ENCODE results near the gene PTMA.
A peak's percentile ranks its signal among the peaks of the same experiment; 100 is the strongest.
"Not testable (repeated sequence)": the region's sequence is repeated elsewhere in the genome, so short reads cannot be mapped to it uniquely, and the experiment has no call there.

The PTMA gene

DNA sequence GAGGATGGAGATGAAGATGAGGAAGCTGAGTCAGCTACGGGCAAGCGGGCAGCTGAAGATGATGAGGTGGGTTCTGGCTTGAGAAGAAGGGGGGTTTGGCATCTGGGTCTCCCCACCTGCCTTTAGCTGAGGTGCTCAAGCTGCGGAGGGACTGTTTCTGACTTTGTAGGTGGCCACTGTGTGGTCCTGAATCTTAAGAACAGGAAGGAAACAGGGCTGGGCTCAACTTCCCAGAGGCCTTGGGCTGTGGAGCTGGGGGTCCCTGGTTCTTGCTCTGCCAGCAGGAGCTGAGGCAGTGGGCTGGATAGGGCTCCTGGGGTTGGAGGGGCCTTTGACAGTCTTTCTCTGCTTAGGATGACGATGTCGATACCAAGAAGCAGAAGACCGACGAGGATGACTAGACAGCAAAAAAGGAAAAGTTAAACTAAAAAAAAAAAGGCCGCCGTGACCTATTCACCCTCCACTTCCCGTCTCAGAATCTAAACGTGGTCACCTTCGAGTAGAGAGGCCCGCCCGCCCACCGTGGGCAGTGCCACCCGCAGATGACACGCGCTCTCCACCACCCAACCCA, 4.2 kb downstream of the PTMA start:
- not testable (repeated sequence) for H3K27me3 Mint-ChIP-seq; ATAC-seq (replicated peaks); H3K9me3 Mint-ChIP-seq
- H3K36me3 Mint-ChIP-seq (ENCODE audit: insufficient read depth), result peaks cover 83% of the 10 kb centered on the region
- peaks cover 39 to 40% of the 10 kb centered on the region in 2 donors for H3K4me1 Mint-ChIP-seq (ENCODE audit: low read depth in 2 of 2)
- peak overlapping the region; percentile 96 to 98 for H3K4me3 Mint-ChIP-seq
- H3K27ac Mint-ChIP-seq, result peak overlapping the region; percentile 99 to 100
- DNase-seq, result peak; percentile 37 to 45 (median 43)

DNA sequence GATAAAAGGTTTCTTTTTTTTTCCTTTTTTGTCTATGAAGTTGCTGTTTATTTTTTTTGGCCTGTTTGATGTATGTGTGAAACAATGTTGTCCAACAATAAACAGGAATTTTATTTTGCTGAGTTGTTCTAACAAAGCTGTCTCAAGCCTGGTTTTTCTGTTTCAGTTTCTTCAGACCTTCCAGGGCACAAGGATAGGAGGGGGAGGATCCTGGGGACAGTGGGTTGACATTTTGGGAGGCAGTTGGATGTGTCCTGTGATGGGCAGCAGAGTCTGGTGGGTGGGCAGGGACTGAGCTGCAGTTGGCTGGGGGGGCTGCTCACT, 5.0 kb downstream of the PTMA start:
- H3K36me3 Mint-ChIP-seq (ENCODE audit: insufficient read depth), result peaks cover 75% of the 10 kb centered on the region
- H3K9me3 Mint-ChIP-seq; ATAC-seq (replicated peaks); H3K27me3 Mint-ChIP-seq; DNase-seq: not testable (repeated sequence)
- H3K4me1 Mint-ChIP-seq (ENCODE audit: low read depth in 2 of 2), result peaks cover 39 to 40% of the 10 kb centered on the region in 2 donors
- peak overlapping the region; percentile 95 to 100 for H3K27ac Mint-ChIP-seq
- H3K4me3 Mint-ChIP-seq, result peak overlapping the region; percentile 51 to 74

DNA sequence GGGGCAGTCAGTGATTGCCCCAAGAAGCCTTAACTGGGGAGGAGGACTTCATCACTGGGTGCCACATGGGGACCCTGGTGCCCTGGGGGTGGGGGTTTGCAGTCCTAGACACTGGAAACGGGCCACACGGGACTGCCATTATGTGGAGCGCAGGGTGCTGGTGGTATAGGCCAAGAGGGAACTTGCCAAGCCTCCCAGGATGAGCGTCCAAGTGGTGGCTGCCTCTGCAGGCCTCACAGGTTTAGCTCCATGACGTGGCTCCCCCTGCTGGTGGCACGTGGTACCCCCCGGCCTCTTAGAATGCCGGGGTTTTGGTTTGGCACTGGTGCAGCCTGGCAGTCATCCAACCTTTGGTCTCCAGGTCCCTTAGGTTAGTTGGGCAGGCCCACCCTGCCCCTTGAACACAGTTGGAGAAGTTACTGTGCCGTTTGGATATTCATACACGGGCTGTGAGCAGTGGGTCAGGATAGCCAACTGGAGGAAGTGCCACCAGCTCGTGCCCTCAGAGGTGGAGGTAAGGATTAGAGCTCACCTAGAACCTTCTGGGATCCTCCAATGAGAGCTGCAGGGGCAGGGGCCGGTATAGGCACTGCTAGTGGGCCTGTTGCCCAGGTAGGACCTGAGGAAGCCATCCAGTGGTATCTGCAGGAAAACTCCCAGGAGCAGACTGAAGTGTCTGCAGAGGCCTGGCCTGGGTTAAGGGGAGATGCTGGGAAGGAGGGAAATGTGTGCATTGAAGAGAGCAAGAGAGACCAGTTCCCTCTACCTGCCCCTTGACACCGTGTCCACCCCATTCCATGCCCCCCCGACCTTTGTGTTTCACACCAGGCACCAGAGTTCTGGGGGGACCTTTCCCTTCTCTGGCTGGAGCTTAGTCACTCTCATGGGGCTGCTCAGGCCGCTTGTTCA, 5.7 kb downstream of the PTMA start:
- peaks cover 69% of the 10 kb centered on the region for H3K36me3 Mint-ChIP-seq (ENCODE audit: insufficient read depth)
- H3K27me3 Mint-ChIP-seq, result no peaks in the 10 kb centered on the region
- H3K9me3 Mint-ChIP-seq, result no peaks in the 10 kb centered on the region
- peak overlapping the region; percentile 51 to 74 for H3K4me3 Mint-ChIP-seq
- H3K27ac Mint-ChIP-seq, result peak overlapping the region; percentile 95 to 100
- ATAC-seq (replicated peaks) (peak; percentile 38), DNase-seq (peak; percentile 92 to 94 (median 93))
- H3K4me1 Mint-ChIP-seq (ENCODE audit: low read depth in 2 of 2), result peaks cover 39% of the 10 kb centered on the region in 2 donors

DNA sequence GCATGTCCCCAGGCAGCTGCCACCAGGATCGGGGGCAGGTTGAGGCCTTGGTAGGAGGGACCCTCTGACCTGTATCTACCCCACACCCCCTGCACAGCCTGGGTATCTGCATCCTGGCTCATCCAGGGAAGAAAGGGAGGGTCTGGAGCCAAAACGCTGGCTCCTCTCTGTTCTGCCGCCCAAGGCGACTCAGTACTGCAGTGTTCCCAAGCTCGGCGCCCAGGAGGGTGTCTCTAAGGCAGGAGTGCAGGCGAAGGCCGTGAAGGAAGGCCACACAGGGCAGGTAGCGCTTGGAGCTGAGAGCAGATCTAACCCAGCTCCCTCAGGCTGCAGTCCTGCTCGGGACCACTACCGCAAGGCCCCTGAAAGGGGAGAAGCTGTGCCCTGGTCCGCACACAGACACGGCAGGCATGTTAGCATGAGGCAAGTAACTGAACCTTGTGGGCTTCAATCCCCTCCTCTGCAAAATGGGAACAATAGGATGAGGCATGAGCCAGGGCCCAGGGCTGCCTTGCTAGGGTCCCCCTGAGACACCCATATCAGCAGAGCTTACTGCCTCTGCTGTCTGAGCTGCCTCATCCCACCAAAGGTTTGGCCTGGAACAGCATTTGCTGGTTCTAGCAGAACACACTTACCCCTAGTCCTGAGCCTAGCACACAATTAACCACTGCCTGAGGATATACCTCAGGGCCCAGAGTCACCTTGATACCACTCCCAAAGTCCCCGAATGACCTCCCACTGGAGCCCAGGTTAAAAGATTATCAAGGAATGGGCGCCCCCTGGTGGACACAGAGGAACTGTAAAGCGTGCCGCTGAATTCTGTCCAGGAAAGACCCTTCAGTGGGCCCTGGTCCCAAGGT, 6.5 kb downstream of the PTMA start:
- peak; percentile 77 to 81 (median 80) for DNase-seq
- Mint-ChIP-seq H3K4me1 (ENCODE audit: low read depth in 2 of 2) (peaks cover 36 to 39% of the 10 kb centered on the region in 2 donors), H3K4me3 (peak overlapping the region in 1 of 2 donors; percentile 74), H3K27me3 (no peaks in the 10 kb centered on the region), H3K36me3 (ENCODE audit: insufficient read depth) (peaks cover 60% of the 10 kb centered on the region), H3K27ac (peak overlapping the region in 1 of 2 donors; percentile 100), H3K9me3 (no peaks in the 10 kb centered on the region)
- peak; percentile 10 for ATAC-seq (replicated peaks)

DNA sequence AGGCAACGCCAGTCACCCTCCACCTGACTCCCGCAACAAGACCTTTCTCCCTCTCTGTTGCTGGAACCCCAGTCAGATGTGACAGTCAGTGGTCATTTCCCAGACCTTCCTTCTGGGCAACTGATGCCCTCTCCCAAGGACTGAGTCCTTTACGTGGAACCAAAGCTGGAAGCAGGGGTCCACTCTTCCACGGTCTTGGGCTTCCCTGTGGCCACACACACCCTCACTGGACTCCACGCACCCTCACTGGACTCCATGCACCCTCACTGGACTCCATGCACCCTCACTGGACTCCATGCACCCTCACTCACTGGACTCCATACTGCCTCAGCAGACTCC, 7.1 kb downstream of the PTMA start:
- Mint-ChIP-seq H3K27ac (peak overlapping the region; percentile 26 to 100), H3K9me3 (no peaks in the 10 kb centered on the region), H3K27me3 (no peaks in the 10 kb centered on the region), H3K36me3 (ENCODE audit: insufficient read depth) (peaks cover 54% of the 10 kb centered on the region), H3K4me1 (ENCODE audit: low read depth in 2 of 2) (peaks cover 36 to 39% of the 10 kb centered on the region in 2 donors), H3K4me3 (peak overlapping the region in 1 of 2 donors; percentile 33)
- ATAC-seq (replicated peaks) (no peak), DNase-seq (no peak)

DNA sequence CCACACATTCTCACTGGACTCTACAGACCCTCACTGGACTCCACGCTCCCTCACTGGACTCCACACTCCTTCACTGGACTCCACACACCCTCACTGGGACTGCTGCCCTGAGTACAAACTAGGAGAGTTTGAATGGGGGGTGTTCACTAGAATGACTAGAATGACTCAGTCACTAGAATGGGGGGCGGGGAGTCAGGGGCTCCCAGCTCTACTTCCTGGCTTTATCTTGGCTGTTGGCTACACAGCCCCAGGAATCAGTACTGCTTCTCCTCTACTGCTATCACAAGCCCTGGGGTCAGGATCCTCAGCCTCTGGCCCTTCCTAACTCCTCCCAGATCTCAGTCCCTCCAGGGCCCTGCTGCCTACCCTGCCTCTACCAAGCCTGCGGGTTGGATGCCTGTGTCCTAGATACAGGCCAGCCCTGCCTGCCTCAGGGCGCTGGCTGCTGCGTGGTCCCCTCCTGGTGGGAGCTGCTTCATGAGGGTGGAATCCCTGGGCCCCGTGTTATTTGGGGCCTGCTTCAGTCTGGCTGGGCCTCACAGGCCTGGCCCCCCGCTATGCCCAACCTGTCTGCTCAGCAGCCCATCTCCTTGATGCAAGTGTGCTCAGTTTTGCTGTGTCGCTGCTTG, 7.8 kb downstream of the PTMA start:
- Mint-ChIP-seq H3K4me1 (ENCODE audit: low read depth in 2 of 2) (peaks cover 34 to 35% of the 10 kb centered on the region in 2 donors), H3K9me3 (no peaks in the 10 kb centered on the region), H3K36me3 (ENCODE audit: insufficient read depth) (peaks cover 53% of the 10 kb centered on the region), H3K27ac (peak overlapping the region; percentile 26 to 100), H3K27me3 (no peaks in the 10 kb centered on the region), H3K4me3 (no peak overlapping the region)
- no peak for DNase-seq
- ATAC-seq (replicated peaks), result no peak

DNA sequence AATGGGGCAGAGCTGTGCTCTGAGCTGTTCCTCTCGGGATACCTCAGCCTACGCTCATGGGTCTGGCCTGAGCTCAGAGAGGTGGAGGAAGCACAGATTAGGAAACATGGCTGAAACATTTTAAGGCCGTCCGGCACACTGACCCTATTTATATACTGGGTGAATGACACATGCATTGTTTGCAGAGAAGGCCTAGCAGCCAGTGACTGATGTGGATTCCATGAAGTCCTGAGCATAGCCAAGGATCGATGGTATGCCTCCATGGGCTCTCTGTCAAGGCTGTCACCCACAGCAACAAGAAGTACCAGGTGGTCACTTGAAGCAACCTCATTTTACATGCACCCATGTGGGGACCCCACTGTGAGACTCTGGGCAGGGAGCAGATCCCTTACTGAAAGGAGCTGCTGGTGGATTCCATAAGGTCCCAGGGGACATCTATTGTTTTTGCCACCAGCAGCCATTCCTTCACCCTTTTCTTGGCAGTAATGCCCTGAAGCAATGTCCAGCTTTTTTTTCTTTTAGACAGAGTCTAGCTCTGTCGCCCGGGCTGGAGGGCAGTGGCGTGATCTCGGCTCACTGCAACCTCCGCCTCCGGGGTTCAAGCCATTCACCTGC, 8.4 kb downstream of the PTMA start:
- no peaks in the 10 kb centered on the region for H3K9me3 Mint-ChIP-seq
- H3K4me3 Mint-ChIP-seq, result no peak overlapping the region
- no peak for DNase-seq
- peak overlapping the region in 1 of 2 donors; percentile 100 for H3K27ac Mint-ChIP-seq
- no peaks in the 10 kb centered on the region for H3K27me3 Mint-ChIP-seq
- no peak for ATAC-seq (replicated peaks)
- peaks cover 46% of the 10 kb centered on the region for H3K36me3 Mint-ChIP-seq (ENCODE audit: insufficient read depth)
- H3K4me1 Mint-ChIP-seq (ENCODE audit: low read depth in 2 of 2), result peaks cover 27 to 29% of the 10 kb centered on the region in 2 donors

DNA sequence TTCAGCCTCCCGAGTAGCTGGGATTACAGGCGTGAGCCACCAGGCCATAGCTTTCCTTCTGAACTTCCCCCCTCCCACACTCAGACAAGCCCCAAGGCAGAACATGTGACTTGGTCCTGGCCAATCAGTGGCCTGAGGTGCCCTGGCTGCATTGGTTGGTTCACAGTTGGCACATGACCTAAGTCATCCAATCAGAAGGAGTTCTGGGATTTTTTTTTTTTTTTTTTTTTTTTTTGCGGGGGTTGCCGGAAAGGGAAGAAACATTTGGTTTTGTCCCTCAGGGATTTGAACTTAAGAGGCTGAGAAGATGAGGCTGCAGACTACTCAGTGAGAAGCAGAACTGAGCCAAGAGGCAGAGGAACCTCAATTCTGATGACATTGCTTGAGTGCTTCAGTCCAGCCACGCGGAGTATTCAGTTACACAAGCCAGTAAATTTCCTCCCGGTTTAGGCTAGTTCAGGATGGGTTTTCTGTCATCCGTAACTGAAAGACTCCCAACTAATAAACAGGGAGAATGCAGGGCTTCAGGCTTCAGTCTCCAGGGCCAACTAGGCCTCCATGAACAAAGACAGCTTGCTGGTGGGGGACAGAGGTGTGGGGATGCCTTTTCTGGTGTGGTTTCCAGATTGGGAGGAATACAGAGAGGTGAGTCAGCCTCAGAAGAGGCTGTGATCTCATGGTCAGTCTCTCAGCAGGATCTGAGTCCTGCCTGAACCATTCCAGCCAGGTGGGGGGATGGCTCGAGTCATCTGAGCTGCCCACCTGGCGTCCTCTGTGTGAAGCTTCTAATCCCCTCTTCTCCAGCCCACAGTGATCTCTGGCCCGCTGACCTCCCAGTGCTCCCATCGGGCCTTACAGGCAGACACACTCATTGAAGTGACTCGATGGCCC, 9.2 kb downstream of the PTMA start:
- Mint-ChIP-seq H3K27me3 (no peaks in the 10 kb centered on the region), H3K36me3 (ENCODE audit: insufficient read depth) (peaks cover 39% of the 10 kb centered on the region), H3K4me1 (ENCODE audit: low read depth in 2 of 2) (peaks cover 20 to 21% of the 10 kb centered on the region in 2 donors), H3K4me3 (no peak overlapping the region), H3K9me3 (no peaks in the 10 kb centered on the region), H3K27ac (no peak overlapping the region)
- ATAC-seq (replicated peaks) (no peak), DNase-seq (no peak)

DNA sequence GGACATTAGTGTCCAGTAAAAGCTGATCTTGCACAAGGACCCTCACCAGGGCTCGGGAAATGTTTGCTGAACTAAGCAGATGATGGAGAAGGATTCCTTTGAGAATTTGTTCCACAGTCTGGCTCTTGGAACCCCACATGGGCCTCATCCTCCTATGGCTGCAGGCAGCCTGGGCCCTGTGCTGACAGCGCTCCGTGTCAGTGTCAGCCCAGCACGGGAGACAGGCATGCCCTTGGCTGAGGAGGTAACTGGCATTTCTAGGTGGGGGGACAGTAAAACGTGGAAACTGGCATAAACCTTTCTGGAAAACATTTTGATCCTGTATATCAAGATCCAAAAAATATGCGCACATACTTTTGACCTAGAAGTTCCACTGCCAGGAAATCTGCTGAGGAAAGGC, 10.5 kb downstream of the PTMA start:
- Mint-ChIP-seq H3K27ac (no peak overlapping the region), H3K27me3 (no peaks in the 10 kb centered on the region), H3K4me3 (no peak overlapping the region), H3K9me3 (no peaks in the 10 kb centered on the region), H3K4me1 (ENCODE audit: low read depth in 2 of 2) (peaks cover 12 to 13% of the 10 kb centered on the region in 2 donors), H3K36me3 (ENCODE audit: insufficient read depth) (peaks cover 27% of the 10 kb centered on the region)
- ATAC-seq (replicated peaks), result no peak
- no peak for DNase-seq

DNA sequence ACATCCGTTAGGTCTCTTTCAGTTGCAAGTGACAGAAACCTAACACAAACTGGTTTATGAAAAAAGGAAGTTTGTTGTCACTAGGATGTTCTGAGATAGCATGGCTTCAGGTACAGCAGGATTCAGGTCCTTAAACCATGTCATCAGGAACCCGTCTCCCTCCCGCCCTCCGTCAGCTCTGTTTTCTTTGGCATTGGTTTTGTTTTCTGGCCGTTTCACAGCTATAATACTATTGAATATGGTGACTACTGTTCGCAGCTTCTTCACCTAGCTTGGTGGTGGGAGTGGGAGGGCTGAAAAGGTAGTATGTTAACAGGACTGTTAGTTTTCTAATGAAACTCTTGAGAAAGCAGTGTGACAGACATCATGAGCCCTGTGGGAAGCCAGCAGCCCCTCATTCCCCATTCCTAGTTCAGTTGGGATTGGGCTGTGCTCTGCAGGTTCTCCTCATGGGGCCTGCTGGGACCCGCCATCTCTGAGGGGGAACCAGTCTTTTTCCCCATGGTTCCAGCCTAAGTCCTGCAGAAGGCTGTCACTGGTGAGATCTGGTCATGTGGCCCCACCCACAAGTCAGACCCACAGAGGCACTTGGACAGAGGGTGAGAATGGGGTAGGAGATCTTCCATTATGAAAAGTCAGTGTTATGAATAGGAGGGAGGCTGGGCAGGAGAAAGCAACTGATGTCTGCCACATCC, 12.1 kb downstream of the PTMA start:
- no peak for DNase-seq
- H3K27me3 Mint-ChIP-seq, result no peaks in the 10 kb centered on the region
- peaks cover 11% of the 10 kb centered on the region for H3K36me3 Mint-ChIP-seq (ENCODE audit: insufficient read depth)
- no peaks in the 10 kb centered on the region for H3K9me3 Mint-ChIP-seq
- H3K4me1 Mint-ChIP-seq (ENCODE audit: low read depth in 2 of 2), result peaks cover 0 to 5% of the 10 kb centered on the region in 2 donors
- no peak overlapping the region for H3K4me3 Mint-ChIP-seq
- H3K27ac Mint-ChIP-seq, result peak overlapping the region in 1 of 2 donors; percentile 3
- no peak for ATAC-seq (replicated peaks)

DNA sequence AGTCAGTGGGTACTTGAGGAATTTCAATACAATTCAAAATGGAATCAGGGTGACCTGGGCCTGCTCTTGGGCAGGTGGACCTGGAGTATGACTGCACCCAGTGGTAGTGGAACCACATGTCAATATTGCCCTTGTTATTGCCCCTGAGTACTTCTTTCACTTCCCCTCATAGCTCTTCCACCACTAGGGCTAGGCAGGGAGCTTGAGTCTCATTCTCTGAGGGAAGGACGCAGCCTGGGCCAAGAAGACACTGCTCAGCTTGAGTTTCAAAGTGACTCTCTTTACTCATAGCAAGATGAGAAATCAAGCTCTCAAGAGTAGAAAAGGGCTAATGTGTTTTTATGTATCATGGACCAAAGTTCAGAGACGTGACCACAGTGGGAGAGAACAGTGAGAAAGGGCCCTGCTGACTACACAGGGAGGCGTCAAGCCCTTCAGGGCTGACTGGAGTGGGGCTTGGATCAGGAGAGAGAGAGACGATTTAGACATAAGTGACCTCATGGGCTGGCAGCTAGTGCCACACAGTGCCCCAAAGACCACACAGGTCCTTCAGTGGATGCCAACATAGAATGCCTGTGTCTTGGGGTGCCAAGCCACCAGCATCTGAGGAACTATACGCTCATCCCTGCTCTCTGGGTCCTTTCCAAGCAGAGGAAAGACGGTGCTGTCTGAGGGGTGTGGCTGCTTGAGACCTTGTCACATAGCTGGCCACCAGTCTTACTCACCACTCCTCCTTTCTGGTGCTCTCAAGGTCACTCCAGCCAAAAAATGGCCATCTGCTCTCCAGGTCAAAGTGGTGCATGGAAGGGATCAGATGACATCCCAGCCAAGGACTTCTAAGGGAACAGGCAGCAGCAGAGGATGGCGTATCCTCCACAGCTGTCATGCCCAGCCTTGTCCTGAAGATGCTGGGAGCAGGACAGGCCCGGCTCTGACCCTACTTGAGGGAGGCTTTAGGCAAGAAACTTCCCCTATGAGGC, 13.0 kb downstream of the PTMA start:
- no peaks in the 10 kb centered on the region for H3K9me3 Mint-ChIP-seq
- H3K4me3 Mint-ChIP-seq, result no peak overlapping the region
- no peak for DNase-seq
- ATAC-seq (replicated peaks), result no peak
- peaks cover 0 to 5% of the 10 kb centered on the region in 2 donors for H3K4me1 Mint-ChIP-seq (ENCODE audit: low read depth in 2 of 2)
- peaks cover 5% of the 10 kb centered on the region for H3K36me3 Mint-ChIP-seq (ENCODE audit: insufficient read depth)
- no peaks in the 10 kb centered on the region for H3K27me3 Mint-ChIP-seq
- H3K27ac Mint-ChIP-seq, result peak overlapping the region in 1 of 2 donors; percentile 50
